DOHH2 (cell line): Measurements from ENCODE around the gene RPL28.

Experiments used
- H3F3A ChIP-seq: fragments of 200-600 bp; sonication (generic), shearing (Covaris generic); 2 replicates; pipeline ENCODE4 v1.6.0; 2016; ENCODE audit warnings: antibody characterized with exemption, mild to moderate bottlenecking; ENCODE audit not compliant: control insufficient read depth, insufficient read depth
- H3K27ac ChIP-seq: fragments of 200-600 bp; sonication (generic); 2 replicates; pipeline ENCODE4 v1.5.1; 2014; ENCODE audit warnings: low read depth, mild to moderate bottlenecking, low read length, moderate library complexity
- H3K27me3 ChIP-seq: fragments of 200-600 bp; sonication (generic); 2 replicates; pipeline ENCODE4 v1.6.1; 2014; ENCODE audit warnings: mild to moderate bottlenecking, low read length, mixed read lengths; ENCODE audit not compliant: control insufficient read depth
- H3K36me3 ChIP-seq: fragments of 200-600 bp; sonication (generic); 2 replicates; pipeline ENCODE4 v1.6.1; 2014; ENCODE audit warnings: mild to moderate bottlenecking, low read length, moderate library complexity, mixed read lengths; ENCODE audit not compliant: control insufficient read depth
- H3K4me1 ChIP-seq: fragments of 200-600 bp; sonication (generic); 2 replicates; pipeline ENCODE4 v1.6.1; 2014; ENCODE audit warnings: mild to moderate bottlenecking, low read length, mixed read lengths; ENCODE audit not compliant: control insufficient read depth
- H3K4me2 ChIP-seq: fragments of 200-600 bp; sonication (generic); 2 replicates; pipeline ENCODE4 v1.6.0; 2014; ENCODE audit warnings: mild to moderate bottlenecking, low read length, moderate library complexity
- H3K4me3 ChIP-seq: fragments of 200-600 bp; sonication (generic); 2 replicates; pipeline ENCODE4 v1.5.1; 2014; ENCODE audit warnings: mild to moderate bottlenecking, low read length, mixed read lengths
- H3K79me2 ChIP-seq: fragments of 200-600 bp; sonication (generic); 2 replicates; pipeline ENCODE4 v1.6.1; 2014; ENCODE audit warnings: mild to moderate bottlenecking, low read length, mixed read lengths; ENCODE audit not compliant: control insufficient read depth
- H3K9me2 ChIP-seq: fragments of 200-600 bp; sonication (generic); replicated peaks from 2 replicates; pipeline ENCODE4 v1.6.1; 2014; ENCODE audit warnings: mild to moderate bottlenecking, low read length, mixed read lengths; ENCODE audit not compliant: control insufficient read depth
- H3K9me3 ChIP-seq: fragments of 200-600 bp; sonication (generic); 2 replicates; pipeline ENCODE4 v1.6.1; 2014; ENCODE audit warnings: antibody characterized with exemption, low read length, mixed read lengths; ENCODE audit not compliant: control insufficient read depth, insufficient read depth
- H4K20me1 ChIP-seq: fragments of 200-600 bp; sonication (generic); 2 replicates; pipeline ENCODE4 v1.6.0; 2014; ENCODE audit warnings: low read depth, mild to moderate bottlenecking, antibody characterized with exemption, low read length, moderate library complexity; ENCODE audit not compliant: control insufficient read depth, insufficient read depth
- EZH2phosphoT487 ChIP-seq: fragments of 200-600 bp; sonication (generic); IDR thresholded peaks from 2 replicates; pipeline ENCODE4 v1.6.1; 2017; ENCODE audit warnings: borderline replicate concordance, mild to moderate bottlenecking, antibody characterized with exemption, low read length, moderate library complexity, mixed read lengths
- TF ChIP-seq, protein P1 (sequence below): fragments of 200-600 bp; sonication (generic); IDR thresholded peaks from one replicate; pipeline ENCODE4 v1.5.1; 2014; ENCODE audit warnings: antibody characterized with exemption, mild to moderate bottlenecking, low read depth, low read length; ENCODE audit not compliant: poor library complexity, severe bottlenecking

The RPL28 gene

DNA sequence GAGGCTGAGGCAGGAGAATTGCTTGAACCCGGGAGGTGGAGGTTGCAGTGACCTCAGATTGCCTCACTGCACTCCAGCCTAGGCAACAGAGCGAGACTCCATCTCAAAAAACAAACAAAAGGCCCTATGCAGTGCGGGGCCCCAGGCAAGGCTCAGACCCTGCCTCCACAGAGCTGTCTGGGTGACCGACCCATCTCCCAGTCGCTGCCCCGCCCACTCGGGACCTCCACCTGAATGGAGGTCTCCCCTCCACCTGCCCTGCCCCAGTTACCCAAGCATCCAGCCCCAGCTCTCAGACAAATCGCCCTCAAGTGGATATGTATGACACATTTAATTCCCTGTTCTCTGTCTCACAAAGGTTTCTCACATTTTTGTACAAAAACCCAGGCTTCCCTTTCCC lies 20.5 kb upstream of the RPL28 start:
- no peaks in the 10 kb centered on the region for H3K9me3 ChIP-seq
- no peak overlapping the region for H3K27ac ChIP-seq
- TF ChIP-seq EZH2phosphoT487, result no peak
- TF ChIP-seq, protein P1, sequence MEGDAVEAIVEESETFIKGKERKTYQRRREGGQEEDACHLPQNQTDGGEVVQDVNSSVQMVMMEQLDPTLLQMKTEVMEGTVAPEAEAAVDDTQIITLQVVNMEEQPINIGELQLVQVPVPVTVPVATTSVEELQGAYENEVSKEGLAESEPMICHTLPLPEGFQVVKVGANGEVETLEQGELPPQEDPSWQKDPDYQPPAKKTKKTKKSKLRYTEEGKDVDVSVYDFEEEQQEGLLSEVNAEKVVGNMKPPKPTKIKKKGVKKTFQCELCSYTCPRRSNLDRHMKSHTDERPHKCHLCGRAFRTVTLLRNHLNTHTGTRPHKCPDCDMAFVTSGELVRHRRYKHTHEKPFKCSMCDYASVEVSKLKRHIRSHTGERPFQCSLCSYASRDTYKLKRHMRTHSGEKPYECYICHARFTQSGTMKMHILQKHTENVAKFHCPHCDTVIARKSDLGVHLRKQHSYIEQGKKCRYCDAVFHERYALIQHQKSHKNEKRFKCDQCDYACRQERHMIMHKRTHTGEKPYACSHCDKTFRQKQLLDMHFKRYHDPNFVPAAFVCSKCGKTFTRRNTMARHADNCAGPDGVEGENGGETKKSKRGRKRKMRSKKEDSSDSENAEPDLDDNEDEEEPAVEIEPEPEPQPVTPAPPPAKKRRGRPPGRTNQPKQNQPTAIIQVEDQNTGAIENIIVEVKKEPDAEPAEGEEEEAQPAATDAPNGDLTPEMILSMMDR, result no peak
- no peaks in the 10 kb centered on the region for H3K36me3 ChIP-seq
- H3K4me1 ChIP-seq, result peaks cover 11% of the 10 kb centered on the region
- H3K4me2 ChIP-seq, result no peak overlapping the region
- H3K27me3 ChIP-seq, result peaks cover 23% of the 10 kb centered on the region
- no peaks in the 10 kb centered on the region for H4K20me1 ChIP-seq
- no peaks in the 10 kb centered on the region for H3K79me2 ChIP-seq
- H3K4me3 ChIP-seq, result no peak overlapping the region
- H3F3A ChIP-seq, result no peaks in the 10 kb centered on the region
- H3K9me2 ChIP-seq, result no peaks in the 10 kb centered on the region

DNA sequence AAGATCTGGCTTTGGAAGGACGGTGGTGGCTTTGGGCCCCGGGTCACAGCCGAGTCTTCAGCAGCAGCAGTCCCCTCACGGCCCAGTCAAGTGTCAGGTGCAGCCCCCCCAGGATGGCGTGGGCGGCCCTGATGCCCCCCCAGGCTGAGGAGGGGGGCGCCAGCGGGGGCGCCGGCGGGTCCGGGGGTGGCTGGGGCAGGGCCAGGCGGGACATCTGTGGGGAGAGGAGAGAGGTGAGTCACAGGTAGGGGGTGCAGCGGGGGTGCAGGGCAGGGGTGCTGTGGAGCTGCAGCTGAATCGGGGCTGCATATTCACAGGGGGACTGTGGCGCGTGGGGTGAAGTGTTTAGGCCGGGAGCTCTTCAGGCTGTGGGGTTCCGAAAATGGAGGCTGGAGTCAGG lies 19.8 kb upstream of the RPL28 start:
- H3K4me3 ChIP-seq, result no peak overlapping the region
- peaks cover 11% of the 10 kb centered on the region for H3K4me1 ChIP-seq
- H3F3A ChIP-seq, result no peaks in the 10 kb centered on the region
- H3K27ac ChIP-seq, result no peak overlapping the region
- no peak overlapping the region for H3K4me2 ChIP-seq
- peaks cover 29% of the 10 kb centered on the region for H3K27me3 ChIP-seq
- no peaks in the 10 kb centered on the region for H4K20me1 ChIP-seq
- TF ChIP-seq EZH2phosphoT487, result no peak
- TF ChIP-seq, protein P1, result no peak
- no peaks in the 10 kb centered on the region for H3K36me3 ChIP-seq
- H3K9me2 ChIP-seq, result no peaks in the 10 kb centered on the region
- no peaks in the 10 kb centered on the region for H3K9me3 ChIP-seq
- no peaks in the 10 kb centered on the region for H3K79me2 ChIP-seq

DNA sequence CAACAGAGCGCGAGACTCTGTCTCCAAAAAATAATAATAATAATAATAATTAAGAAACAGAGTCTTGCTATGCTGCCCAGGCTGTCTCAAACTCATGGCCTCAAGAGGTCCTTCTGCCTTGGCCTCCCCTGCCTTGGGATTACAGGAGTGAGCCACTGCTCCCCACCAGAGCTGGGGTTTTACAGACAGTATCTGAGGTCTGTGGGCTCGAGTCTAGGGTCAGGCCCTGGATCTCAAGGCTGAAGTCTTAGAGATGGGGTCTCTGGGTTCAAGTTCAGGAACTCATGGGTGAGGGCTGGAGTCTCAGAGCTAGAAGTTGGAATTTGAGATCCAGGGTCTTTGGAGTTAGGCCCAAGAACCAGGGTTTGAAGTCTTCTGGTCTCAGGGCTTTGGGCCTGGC lies 18.9 kb upstream of the RPL28 start:
- H3K4me1 ChIP-seq, result peaks cover 11% of the 10 kb centered on the region
- H3K9me3 ChIP-seq, result no peaks in the 10 kb centered on the region
- H3K27me3 ChIP-seq, result peaks cover 34% of the 10 kb centered on the region
- H3K27ac ChIP-seq, result no peak overlapping the region
- no peak overlapping the region for H3K4me2 ChIP-seq
- H3K79me2 ChIP-seq, result no peaks in the 10 kb centered on the region
- H3K4me3 ChIP-seq, result no peak overlapping the region
- no peaks in the 10 kb centered on the region for H3K36me3 ChIP-seq
- no peaks in the 10 kb centered on the region for H3K9me2 ChIP-seq
- TF ChIP-seq EZH2phosphoT487, result no peak
- TF ChIP-seq, protein P1, result no peak
- no peaks in the 10 kb centered on the region for H4K20me1 ChIP-seq
- no peaks in the 10 kb centered on the region for H3F3A ChIP-seq

DNA sequence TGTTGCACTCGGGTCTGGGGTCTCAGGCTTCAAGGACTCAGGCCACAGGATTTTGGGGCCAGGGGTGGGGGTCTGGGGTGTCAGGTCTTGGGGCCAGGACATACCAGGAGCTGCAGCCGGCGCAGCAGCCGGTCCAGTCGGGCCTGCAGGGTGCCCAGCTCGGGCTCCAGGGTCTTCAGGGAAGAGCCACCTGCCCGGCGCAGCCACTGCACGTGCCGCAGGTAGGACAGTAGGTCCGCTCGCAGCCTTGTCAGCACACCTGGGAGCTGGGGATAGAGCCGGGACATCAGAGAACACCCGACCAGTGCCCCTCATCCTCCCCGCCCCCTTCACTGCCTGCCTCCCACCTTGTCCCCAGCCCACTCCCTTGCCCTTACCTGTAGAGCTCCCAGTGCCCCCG lies 17.6 kb upstream of the RPL28 start:
- Histone ChIP-seq H3F3A (no peaks in the 10 kb centered on the region), H3K36me3 (no peaks in the 10 kb centered on the region), H3K79me2 (no peaks in the 10 kb centered on the region), H3K4me2 (no peak overlapping the region), H3K9me2 (no peaks in the 10 kb centered on the region), H3K4me1 (peaks cover 11% of the 10 kb centered on the region), H4K20me1 (no peaks in the 10 kb centered on the region), H3K27me3 (peaks cover 47% of the 10 kb centered on the region), H3K4me3 (no peak overlapping the region), H3K9me3 (no peaks in the 10 kb centered on the region), H3K27ac (no peak overlapping the region)
- no peak for TF ChIP-seq EZH2phosphoT487
- TF ChIP-seq, protein P1, result no peak
